Measurements from ENCODE around the gene TSPAN14.

The TSPAN14 gene

DNA sequence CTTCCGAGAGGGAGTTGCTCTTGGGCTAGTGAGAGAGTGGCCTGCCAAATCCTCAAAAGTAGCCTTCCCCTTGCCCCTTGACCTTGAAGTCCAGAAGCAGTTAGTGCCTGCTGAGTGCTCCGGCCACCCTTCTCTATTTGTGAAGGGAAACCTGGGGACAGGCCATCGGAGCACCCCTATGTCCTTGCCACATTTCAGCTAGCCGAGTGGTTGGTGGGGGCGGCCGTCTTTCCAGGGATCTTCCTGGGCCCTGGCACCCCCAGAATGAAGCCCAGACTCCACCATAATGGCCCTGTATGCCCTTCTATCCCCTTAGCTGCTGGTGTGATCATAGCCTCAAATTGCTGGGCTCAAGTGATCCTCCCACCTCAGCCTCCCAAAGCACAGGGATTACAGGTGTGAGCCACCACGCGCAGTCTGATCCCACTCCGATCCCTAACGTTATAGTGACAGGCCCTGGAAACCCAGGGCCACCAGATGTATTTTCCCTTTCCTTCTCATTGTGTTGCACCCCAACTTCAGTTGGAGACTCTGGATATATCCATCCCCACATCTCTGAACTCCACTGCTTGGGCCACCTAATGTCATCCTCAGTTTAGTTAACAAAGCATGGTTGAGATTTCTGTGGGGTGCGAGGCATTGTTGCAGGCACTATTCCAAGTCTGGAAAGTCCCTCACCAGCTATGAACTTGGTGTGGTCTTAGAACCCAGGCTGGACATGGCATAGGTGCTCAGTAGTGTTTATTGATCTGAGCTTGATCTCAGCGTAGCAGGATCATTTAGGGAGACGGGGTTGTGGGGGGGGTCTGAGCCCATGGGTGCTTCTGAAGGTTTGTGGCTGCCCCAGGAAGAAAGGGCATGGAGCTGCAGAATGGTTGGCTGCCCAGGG is 1.6 kb downstream of the TSPAN14 start:
- DNase-seq (ENCODE audit: low read depth) = no peak

DNA sequence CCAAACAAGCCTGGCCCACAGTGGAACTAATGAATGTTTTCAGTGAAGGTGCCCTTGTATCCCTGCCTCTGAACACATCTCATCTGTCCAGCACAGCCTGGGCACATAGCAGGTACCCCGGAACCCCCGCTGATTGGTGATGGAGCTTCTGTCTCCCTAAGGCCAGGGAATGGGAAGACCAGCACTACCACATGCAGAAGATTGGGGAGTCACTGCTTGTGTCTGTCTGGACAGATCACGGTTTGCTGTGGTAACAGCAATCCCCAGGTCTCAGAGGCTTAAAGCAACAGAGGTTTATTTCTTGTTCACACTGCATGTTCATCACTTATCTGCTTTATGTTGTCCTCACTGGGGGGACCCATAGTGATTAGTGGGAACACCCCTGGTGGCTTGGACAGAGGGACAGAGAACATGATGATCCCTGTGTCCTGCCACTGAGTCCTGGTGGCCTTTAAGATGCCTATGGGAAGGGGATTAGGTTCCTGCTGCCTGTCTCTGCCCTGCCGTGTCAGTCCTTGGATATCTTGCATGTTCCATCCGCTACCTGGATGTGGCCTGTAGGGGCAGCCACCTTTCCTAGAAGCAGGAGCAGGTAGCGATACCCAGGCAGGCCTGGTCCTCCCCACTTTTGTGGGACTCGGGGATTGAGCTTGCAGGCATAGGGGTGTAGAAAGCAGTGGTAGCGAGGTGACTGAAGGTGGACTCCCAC is 3.6 kb downstream of the TSPAN14 start:
- DNase-seq (ENCODE audit: low read depth) = no peak

DNA sequence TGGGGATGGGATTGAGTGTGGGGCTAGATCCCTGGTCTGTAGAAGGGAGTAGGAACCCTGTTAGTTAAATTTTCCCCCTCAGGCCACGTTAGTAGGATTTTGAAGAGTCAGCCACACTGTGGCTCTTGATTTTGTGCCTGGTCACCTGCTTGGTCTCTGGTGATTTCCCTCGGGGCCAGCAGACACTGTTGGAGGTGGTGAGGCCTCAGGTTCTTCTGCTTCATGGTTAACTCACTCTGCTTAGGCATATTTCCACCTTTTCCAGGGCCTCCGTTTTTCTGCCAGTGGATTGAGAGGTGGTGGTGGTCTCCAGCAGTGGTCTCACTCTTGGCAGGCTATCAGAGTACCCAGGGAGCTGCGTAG is 4.1 kb downstream of the TSPAN14 start:
- DNase-seq (ENCODE audit: low read depth) = no peak

DNA sequence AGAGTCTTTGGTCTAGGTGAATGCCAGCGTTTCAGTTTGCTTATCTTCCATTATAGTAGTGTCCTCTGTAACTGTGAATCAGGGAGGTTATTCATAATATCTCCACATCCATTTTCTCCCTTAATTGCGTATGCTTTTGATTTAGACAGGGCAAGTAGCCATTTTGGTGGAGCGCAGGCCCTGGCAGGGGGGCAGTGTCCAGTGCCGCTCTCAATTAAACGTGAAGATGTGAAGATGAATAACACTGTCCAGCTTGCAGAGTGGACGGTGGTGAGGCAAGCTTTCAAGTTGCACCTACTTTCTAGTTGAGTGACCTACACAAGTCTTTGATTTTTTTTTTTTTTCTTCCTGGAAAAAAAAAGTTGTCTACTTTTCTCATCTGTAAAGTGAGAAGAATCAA is 4.5 kb downstream of the TSPAN14 start:
- DNase-seq (ENCODE audit: low read depth) = no peak

DNA sequence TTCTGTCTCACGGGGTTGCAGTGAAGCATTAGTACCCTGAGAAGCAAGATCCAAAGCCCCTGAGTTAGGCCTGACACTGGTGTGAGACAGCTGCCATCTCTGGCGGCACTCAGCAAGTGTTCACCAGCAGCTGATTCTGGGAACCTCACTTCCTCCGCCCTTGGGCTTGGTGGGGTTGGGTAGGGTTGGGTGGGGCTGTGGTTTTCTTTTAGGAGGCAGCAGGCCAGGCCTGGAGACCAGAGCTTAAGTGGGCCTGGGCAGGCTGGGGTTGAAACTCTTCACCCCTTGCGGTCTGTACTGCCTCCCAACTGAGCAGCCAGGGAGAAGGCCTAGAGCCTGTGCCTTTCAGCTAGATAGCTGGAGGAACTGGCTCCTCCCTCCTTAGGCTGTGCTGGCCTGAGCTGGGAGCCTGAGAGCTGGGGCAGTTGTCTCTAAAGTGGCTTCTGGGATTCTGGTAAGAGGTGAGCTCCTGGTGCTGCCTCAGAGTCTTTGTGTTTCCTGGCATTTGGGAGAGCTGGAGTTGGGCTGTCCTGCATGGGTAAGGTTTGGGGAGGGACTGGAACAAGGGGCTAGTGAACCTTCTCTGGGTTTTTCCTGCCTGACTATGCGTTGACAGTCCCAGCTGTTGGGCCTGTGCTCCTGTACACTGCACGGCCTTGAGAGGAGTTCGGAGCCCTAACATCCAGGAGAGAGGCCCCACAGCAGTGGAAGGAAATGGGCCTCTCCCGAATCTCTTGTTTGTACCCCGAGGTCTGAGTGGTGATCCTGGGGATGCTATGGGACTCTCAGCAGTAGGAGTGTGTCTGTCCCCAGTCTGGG is 5.1 kb downstream of the TSPAN14 start:
- DNase-seq (ENCODE audit: low read depth) = peak; percentile 87

DNA sequence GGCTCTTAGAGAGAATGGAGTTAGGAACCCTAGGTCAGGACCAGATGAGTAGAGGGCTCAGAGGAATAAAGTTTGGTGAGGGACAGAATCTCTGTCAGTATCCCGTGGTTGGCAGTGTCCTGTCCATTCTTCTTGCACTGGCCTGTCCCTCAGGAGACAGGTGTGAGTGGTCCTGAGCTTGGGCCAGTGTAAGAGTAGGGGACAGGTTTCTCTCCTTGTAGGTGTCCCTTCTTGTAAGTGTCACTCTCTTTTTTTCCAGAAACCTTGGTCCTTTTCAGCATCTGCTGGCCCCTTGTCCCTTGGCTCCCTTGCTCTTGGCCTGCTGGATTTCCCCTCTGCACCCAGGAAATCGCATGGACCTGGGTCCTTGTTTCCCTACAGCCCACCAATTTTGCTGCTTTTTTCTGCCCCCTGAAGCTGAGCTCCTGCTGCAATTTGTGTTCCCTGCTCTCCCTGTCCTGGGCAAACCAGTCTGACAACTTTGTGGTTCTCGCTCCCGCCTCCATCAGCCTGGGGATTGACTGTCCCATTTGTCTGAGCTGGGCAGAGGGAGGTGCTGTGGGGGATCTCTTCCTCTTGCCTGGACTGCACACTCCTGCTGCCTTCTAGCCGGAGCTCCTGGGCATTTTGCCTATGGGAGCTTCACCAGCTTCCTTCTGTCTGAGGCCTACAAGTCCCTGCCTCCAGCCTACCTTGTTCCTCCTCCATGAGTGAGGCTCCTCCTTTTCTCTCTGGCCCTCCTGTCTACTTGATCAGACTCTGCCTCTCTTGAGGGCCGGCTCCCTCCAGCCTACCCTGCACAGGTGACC is 6.5 kb downstream of the TSPAN14 start:
- DNase-seq (ENCODE audit: low read depth) = no peak

DNA sequence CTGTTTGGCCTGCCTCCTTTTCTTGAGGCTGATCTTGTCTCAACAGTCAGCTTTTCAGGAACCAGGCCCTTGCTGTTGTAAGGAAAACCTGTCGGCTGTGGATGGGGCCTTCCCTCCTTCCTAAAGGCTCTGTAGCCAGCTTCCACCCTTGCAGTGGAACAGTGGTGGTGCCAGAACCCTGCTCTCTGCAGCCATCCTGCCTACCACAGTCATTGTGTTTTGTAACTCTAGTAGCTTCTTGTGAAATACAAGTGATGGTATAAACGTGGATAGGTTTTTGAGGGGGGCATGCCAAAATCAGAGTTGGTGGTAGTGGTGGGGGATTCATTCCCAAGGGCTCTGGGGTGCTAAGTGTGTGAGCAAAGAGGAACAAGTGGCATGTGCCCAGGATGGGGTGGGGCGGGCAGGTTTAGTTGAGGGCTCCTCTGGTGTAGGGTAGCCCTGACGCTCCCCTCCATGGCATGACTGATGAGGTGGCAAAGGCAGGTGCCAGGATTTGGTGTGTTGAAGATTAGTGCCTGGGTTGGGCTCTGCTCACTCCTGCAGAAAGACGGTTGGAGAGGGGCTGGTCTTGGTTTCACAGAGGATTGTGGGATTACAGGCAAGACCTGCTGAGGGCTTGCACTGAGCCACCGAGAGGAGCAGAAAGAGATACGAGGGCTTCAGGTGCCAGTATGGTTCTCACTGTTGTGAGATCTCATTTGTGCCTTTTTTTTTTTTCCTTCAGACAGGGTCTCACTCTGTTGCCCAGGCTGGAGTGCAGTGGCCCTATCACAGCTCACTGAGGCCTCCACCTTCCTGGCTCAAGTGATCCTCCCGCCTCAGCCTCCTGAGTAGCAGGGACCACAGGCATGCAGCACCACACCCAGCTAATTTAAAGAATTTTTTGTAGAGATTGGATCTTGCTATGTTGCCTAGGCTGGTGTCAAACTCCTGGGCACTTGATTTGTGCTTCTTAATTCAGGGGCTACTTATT is 7.4 kb downstream of the TSPAN14 start:
- no peak for DNase-seq (ENCODE audit: low read depth)

DNA sequence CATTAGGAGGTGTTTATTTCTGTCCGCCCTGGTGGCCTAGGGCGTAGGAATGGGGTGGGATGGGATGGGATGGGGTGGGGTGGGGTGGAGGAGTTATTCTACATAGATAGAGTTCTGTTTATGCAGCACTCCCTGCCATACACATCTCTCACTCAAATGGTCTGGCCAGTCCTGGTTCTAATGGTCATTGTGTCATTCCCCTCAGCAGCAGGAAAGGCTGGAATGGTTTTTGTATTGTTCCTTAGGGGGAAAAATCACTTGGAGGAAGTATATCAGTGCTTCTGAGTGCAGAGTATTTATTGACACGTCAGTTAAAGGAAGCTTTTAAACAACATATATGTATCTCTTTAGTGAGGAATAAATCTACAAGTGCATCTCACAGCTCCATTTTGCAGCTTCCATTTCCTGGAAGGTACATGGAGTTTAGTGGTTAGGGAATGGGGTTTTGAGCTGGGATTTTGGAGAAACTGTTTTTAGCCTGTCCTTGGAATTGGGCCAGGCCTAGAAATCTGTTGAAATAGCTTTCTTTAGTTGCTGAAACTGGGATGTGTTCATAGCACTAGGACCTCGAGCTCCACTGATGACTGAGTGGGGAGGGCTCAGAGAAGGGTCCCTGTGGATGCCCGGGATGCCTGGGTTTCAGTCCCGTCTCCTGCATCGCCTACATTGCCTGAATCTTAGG is 8.3 kb downstream of the TSPAN14 start:
- DNase-seq (ENCODE audit: low read depth) = no peak

DNA sequence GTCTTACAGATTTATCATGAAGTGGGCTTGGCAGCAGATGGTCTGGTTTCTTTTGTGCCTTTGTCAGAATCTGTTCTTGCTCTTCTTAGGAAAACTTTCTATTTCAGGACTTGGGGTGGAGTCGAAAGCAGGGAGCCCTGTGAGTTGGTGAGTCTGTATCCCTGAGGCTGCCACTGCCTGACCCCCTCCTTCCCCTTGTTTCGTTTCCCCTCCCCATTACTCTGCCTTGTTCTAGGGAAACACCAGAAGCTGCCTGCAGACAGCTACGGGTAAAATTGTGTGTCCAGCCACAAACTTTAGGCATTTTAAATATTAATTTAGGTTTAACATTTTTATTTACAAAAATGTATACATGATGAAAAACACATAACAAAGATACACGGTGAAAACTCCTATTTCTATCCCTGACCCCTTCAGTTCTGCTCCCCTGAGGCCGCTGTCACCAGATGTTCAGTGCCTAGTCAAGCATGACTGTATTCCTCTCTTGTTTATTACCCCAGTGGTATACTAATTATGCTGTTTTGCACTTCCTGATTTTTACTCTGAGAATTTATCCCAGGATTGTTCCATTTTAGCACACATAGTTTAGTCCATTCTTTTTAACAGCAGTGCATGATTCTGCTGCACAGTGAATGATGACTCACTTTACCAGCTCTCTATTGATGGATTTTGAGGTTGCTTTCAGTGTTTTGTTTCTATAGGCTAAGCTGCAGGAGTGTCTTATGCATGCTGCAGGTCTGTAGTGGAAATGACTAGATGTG is 9.1 kb downstream of the TSPAN14 start:
- no peak for DNase-seq (ENCODE audit: low read depth)

DNA sequence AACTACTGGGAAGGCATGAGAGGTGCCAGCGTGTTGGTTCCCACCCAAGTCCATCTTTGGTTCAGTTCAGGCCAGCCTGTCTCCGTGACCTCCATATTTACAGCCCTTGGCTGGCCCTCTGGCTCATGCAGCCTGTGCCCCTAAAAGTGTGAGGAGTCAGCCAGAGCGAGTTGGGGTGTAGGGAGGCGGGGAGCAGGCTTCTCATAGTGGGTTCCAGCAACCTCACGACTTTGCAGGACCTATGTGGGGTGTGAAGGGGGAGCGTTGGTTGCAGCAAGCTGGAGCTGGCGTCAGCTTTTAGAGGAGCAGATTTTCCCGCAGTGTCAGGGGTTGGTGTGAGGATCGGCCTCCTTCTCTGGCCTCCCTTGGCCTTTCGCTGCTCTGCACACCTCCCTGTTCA is 9.8 kb downstream of the TSPAN14 start:
- DNase-seq (ENCODE audit: low read depth) = no peak

DNA sequence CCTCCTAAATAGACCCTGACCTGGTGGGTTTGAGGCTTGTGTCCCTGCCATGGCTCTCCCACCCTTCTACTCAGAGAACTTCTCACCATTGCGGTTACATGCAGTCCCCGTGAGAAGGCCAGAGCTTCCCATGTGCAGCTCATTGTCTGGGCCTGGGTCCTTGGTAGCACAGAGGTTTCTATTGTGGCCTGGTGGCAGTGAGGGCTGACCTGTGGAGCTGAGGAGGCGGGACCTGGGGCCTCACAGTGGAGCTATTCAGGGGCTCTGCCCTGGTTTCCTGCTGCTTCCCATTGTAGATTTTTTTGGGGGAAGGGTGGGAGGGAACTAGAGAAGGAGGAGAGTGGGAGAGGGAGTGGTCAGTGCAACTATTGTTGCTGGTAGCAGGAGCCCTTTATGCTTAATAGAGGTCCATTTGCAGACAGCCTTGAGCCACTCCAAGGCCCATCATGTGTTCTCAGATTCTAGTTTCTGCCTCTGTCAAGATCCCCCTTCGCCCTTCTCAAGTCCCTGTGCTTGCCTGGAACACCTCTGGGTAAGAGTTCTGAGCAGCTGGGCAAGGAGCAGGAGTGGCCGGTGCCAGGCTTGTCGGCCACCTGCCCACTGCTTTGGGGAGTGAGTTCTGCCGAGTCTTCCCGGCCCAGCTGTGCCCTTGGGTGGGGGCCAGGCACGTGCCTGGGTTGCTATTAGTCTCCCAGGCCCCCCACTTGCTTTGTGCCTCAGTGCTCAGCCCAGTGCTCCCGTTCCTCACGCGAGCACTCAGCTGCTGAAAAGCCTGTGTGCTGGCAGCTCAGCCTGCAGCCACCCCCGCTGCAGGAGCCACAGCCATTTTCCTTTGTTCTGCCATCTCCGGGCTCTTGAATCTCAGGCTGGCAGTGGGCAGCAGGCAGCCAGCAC is 10.7 kb downstream of the TSPAN14 start:
- DNase-seq (ENCODE audit: low read depth) = peak; percentile 70

DNA sequence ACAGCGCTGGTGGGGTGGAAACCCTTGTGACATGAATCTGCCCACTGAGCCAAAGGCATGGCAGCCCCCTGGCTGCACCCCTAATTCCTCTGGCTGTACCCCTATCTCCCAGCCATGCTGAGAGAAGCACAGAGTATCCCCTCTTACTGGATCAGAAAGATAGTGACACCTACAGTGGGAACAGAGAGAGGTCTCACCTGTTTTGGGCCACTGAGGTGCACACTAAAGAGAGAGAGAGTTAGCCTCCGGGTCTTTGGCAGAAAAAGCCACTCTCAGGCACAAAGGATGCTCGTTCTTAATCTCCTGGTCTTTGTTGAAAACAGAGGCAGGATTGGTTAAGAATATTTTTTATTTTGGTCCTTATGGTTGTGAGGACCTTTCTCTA is 11.3 kb downstream of the TSPAN14 start:
- no peak for DNase-seq (ENCODE audit: low read depth)

DNA sequence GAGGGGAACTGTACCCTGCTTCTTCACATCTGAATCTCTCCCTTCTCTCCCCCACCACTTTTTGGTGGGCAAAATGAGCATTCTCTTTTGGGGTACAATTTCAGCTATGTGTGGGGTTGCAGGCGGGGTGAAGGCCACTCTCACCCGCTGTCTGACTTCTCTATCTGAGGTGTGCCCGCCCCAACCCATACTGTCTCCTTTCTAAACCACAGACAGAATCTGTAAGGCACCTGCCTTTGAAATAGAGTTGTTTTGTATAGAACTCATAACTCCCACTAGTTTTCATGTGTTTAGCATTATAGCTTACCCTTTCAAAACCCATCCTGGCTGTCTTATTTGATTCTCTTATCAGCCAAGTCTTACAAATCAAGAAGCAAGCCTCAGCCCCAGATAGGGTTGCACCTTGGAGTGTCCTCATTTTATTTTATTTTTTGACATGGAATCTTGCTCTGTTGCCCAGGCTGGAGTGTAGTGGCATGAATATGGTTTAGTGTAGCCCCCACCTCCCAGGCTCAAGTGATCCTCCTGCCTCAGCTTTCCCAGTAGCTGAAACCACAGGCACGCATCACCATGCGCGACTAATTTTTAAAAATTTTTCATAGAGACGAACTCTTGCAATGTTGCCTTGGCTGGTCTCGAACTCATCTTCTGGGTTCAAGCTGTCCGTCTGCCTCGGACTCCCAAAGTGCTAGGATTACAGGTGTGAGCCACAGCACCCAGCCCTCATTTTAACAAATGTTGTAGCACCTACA is 11.9 kb downstream of the TSPAN14 start:
- no peak for DNase-seq (ENCODE audit: low read depth)

DNA sequence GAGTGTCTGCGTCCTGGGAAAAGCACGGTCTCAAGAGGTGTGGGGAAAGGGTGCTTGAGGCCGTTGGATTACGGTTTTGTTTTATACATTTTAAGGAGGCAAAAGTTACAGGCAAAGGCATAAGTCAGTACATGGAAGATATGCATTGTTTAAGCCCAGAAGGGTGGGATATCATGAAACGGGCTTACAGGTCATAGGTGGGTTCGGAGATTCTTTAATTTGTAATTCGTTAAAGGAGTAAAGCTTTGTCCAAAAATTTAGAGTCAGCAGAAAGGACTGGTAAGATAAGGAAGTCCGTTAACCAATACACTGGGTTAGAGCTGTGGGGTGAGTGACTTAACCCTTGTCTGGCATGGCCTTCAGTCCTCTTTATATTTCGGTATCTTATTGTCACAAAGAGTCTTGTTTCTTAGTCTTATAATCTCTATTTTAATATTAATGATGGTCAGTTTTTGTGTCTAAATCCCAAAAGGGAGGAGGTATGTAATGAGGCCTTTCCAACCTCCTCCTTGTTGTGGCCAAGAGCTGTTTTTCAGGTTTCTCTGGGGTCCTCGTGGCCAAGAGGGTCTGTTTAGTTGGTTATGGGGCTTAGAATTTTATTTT is 12.7 kb downstream of the TSPAN14 start:
- no peak for DNase-seq (ENCODE audit: low read depth)

DNA sequence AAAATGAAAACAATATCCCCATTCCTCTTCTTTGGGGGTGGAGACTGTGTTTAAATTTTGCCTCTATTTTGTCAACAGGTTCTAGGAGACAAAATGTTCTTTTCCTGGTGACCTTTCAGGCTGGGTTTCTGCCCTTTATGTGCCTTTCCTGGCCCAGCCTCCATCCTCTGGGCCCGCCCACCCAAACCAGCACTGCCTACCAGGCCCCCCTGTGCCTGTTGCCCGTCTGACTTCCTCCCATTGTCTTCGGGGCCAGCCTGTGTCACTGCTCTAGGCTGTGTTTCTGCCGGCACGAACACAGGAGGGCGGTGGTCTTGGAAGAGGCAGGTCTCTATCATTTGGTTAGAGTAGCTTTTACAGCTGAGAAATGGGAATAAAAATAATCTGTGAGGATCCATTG is 13.9 kb downstream of the TSPAN14 start:
- DNase-seq (ENCODE audit: low read depth) = peak; percentile 42

DNA sequence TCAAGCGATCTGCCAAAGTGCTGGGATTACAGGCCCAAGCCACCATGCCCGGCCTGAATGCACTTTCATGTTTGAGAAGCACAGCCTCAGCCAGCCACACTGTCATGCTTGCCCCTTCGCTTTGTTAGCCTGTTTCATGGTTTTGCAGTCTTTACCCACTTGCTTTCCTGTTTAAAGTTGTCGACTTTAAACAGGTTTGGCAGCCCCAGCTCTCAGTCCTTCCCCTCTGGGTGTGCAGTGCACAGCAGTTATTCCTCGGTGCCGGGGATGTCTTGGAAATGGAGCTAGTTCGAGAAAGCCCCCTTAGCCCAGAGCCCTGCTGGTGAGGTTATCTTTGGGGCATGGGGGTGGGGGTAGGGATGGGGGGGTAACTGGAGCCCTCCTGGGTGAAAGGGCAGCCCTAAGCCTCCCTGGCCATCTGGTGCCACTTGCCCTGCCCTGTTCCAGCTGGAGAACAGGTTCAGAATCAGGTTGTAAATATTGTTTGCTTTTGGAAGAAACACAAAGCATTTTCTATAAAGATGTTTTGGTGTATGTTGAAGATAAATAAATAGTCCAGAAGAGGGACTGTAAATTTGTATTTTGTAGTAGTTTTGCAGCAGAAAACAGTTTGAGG is 14.8 kb downstream of the TSPAN14 start:
- DNase-seq (ENCODE audit: low read depth) = no peak

DNA sequence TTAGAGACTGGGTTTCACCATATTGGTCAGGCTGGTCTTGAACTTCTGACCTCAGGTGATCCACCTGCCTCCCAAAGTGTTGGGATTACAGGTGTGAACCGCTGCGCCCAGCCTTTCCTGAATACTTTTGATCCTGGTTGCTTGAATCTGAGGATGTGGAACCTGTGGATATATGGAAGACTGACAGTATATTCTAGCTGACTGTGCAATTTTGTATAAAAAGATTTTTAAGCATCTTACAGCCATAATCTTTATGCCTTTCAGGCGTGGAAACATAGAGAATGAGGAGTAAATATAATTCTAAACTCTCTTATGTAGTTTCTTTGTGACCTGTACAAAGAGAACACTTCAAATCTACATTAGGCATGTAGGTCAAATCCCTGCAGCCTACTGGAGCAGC is 16.2 kb downstream of the TSPAN14 start:
- no peak for DNase-seq (ENCODE audit: low read depth)
